Heart left ventricle (tissue), 13 donors: ENCODE results near the gene DIDO1.

Experiments
- POLR2A ChIP-seq, 2 donors: fragments of 450-650 bp; IDR thresholded peaks; one replicate each; pipeline ENCODE4 v1.6.1; 2017; ENCODE audit warnings: antibody characterized with exemption in 2 of 2, mild to moderate bottlenecking in 2 of 2, moderate library complexity in 2 of 2
- TF ChIP-seq, protein P1 (sequence below), 12 donors: fragments of 200-600 bp; sonication (generic) in 4 of 12; IDR thresholded peaks; one replicate each; pipeline versions ENCODE4 v1.5.0 to v1.8.0; 2018 to 2022; ENCODE audit warnings: antibody characterized with exemption in 12 of 12, mild to moderate bottlenecking in 5 of 12
- donor health status: ischemic (EF 13 %, LVEDD 7.1; RV severe dilation, severe dysfunction).
- donor health status: DM: no; HTN: yes; CAD: no.
- donor health status: DM: no; HTN: no; CAD: no.
- donor health status: ischemic (EF 25% LVEDD 6.9; RV normal size, moderate dysfunction).
- donor health status: ischemic (EF 25% LVEDD 5.7; RV mildly dilated, moderate dysfunction).
- donor health status: ischemic (EF 35%, LVEDD 5.7; RV mildly dilated, moderate dysfunction).
- donor health status: nonischemic (EF 11% LVEDD 7.7; RV severe dilation, severe dysfunction).
- donor health status: DM: yes; HTN: yes; CAD: no.
- donor health status: PGD.
- donor health status: ischemic (EF 29% LVEDD 5.4; RV normal size, mild dysfunction).
- donor health status: nonischemic (EF 23%, LVEDD 6.1; RV moderate dilation, normal function).

DNA sequence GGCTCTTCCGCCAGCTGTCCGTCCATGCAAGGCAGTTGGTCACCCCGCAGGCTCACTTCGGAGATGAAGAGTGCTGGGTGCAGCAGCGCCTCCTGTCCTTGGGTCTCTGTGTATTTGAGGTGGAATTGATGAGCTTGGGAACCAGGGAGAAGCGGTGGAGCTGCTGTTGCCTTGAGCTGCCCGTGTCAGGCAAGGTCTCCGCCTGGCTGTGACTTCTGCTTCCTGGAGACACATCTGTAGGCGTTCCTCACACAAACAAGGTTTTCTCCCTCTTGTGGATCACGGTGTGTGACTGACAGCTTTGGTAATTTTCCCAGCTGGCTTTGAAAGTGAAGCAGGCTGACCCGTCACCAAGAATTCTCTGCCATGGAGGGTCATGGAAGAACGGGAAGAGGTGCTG lies 23.7 kb upstream of the DIDO1 start:
- TF ChIP-seq POLR2A (IDR thresholded peaks at IDR 0.05) = no peak
- TF ChIP-seq, protein P1, sequence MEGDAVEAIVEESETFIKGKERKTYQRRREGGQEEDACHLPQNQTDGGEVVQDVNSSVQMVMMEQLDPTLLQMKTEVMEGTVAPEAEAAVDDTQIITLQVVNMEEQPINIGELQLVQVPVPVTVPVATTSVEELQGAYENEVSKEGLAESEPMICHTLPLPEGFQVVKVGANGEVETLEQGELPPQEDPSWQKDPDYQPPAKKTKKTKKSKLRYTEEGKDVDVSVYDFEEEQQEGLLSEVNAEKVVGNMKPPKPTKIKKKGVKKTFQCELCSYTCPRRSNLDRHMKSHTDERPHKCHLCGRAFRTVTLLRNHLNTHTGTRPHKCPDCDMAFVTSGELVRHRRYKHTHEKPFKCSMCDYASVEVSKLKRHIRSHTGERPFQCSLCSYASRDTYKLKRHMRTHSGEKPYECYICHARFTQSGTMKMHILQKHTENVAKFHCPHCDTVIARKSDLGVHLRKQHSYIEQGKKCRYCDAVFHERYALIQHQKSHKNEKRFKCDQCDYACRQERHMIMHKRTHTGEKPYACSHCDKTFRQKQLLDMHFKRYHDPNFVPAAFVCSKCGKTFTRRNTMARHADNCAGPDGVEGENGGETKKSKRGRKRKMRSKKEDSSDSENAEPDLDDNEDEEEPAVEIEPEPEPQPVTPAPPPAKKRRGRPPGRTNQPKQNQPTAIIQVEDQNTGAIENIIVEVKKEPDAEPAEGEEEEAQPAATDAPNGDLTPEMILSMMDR (IDR thresholded peaks at IDR 0.05) = no peak
